Measurements from ENCODE around the gene FAM151B.
A peak's percentile ranks its signal among the peaks of the same experiment; 100 is the strongest.

The FAM151B gene

DNA sequence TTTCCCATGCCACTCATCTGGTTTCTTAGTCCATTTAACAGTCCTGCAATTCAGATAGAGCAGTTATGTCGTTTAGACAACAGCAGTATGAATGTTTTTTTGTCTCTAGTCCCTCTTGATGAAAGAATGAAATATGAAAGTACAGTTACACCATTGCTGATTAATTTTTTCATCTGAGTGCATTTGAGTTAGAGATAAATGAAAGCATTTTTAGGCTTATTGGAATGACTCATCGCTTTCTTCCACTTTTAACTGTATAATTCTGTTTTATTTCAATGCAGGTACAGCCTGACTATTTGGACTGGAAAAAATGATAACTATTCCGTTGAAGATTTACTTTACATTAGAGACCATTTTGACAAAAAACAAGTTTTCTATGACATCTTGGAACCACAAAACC lies 53.5 kb downstream of the FAM151B start:
- in situ Hi-C loops (cut with HindIII; ENCODE audit: low pct_ligation_motif_present, low sequenced_read_pairs) = no loop called here
- TF ChIP-seq, protein P1, sequence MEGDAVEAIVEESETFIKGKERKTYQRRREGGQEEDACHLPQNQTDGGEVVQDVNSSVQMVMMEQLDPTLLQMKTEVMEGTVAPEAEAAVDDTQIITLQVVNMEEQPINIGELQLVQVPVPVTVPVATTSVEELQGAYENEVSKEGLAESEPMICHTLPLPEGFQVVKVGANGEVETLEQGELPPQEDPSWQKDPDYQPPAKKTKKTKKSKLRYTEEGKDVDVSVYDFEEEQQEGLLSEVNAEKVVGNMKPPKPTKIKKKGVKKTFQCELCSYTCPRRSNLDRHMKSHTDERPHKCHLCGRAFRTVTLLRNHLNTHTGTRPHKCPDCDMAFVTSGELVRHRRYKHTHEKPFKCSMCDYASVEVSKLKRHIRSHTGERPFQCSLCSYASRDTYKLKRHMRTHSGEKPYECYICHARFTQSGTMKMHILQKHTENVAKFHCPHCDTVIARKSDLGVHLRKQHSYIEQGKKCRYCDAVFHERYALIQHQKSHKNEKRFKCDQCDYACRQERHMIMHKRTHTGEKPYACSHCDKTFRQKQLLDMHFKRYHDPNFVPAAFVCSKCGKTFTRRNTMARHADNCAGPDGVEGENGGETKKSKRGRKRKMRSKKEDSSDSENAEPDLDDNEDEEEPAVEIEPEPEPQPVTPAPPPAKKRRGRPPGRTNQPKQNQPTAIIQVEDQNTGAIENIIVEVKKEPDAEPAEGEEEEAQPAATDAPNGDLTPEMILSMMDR (IDR thresholded peaks at IDR 0.05; ENCODE audit: low read depth, low read length, missing control alignments) = no peak
- H3K27me3 ChIP-seq (replicated peaks) = no peaks in the 10 kb centered on the region
- no peak overlapping the region for H3K27ac ChIP-seq
- H3K4me3 ChIP-seq (ENCODE audit: low read depth, low read length) = no peak overlapping the region
- DNase-seq = no peak
- H3K36me3 ChIP-seq (replicated peaks) = no peaks in the 10 kb centered on the region

DNA sequence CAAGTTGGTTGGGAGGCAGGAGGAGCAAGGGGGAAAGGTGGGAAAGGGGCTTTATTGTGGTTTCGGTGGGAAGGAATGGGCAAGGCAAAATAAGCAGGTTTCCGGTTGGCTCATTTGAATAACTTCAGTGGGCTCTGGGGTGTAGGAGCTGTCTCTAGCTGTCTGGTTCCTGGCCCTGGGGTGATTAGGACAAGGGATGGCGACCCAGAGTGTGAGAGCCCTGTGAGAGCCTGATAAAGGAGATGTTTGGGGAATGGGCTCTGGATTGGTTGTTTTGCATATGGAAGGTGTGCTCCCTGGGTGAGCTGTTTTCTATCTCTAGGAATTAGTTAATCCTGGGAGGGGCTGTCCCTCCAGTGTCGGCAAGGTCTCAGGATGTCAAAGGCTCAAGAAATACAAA lies 66.7 kb downstream of the FAM151B start:
- Histone ChIP-seq H3K36me3 (replicated peaks) (no peaks in the 10 kb centered on the region), H3K4me3 (ENCODE audit: low read depth, low read length) (no peak overlapping the region), H3K27me3 (replicated peaks) (peaks cover 5% of the 10 kb centered on the region), H3K27ac (no peak overlapping the region)
- in situ Hi-C loops (cut with HindIII; ENCODE audit: low pct_ligation_motif_present, low sequenced_read_pairs) = no loop called here
- no peak for DNase-seq
- TF ChIP-seq, protein P1 (IDR thresholded peaks at IDR 0.05; ENCODE audit: low read depth, low read length, missing control alignments) = no peak

GRCh38 chr5:80555099-80555498 lies 67.2 kb downstream of the FAM151B start:
- Histone ChIP-seq H3K36me3 (replicated peaks) (no peaks in the 10 kb centered on the region), H3K27ac (no peak overlapping the region), H3K27me3 (replicated peaks) (peaks cover 5% of the 10 kb centered on the region), H3K4me3 (ENCODE audit: low read depth, low read length) (no peak overlapping the region)
- DNase-seq = no peak
- in situ Hi-C loops (cut with HindIII; ENCODE audit: low pct_ligation_motif_present, low sequenced_read_pairs) = no loop called here
- TF ChIP-seq, protein P1 (IDR thresholded peaks at IDR 0.05; ENCODE audit: low read depth, low read length, missing control alignments) = no peak

DNA sequence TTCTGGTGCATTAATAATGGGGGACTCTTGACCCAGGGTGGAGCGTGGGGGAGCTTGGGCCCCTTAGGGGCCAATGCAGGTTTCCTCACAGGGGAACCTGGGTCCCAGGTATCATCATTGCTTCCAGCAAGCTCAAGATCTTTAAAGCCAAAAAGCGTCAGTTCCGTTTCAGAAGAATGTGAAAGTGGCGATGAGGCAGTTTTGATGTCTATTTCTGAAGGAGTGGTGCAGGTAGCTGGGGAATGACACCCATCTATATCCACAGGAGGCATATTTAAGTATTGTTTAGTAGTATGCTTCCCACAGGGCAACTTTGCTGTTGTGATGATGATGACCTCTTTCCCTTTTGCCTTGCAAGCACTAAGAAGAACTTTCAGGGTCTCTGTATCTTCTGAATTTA lies 71.3 kb downstream of the FAM151B start:
- H3K36me3 ChIP-seq (replicated peaks) = no peaks in the 10 kb centered on the region
- H3K27me3 ChIP-seq (replicated peaks) = peaks cover 5% of the 10 kb centered on the region
- H3K4me3 ChIP-seq (ENCODE audit: low read depth, low read length) = no peak overlapping the region
- no peak for DNase-seq
- TF ChIP-seq, protein P1 (IDR thresholded peaks at IDR 0.05; ENCODE audit: low read depth, low read length, missing control alignments) = no peak
- in situ Hi-C loops (cut with HindIII; ENCODE audit: low pct_ligation_motif_present, low sequenced_read_pairs) = no loop called here
- H3K27ac ChIP-seq = no peak overlapping the region

DNA sequence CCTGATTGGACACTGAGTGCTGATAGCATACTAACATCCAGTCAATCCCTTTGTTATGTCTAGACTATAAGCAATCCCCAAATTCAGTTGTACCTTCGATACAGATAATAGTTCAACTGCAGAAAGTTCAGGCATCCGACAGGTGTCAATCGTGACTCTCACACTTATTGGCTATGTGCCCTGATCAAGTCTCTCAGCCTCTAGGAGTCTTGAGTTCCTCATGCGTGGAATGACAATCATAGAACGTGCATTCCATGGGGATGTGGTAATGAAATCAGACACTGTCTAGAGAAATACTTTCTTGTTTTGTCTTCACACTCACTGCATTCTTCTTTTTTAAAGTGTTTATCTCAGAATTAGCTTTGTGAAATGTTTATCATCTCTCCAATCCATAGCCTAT lies 77.4 kb downstream of the FAM151B start:
- H3K36me3 ChIP-seq (replicated peaks) = no peaks in the 10 kb centered on the region
- in situ Hi-C loops (cut with HindIII; ENCODE audit: low pct_ligation_motif_present, low sequenced_read_pairs) = no loop called here
- TF ChIP-seq, protein P1 (IDR thresholded peaks at IDR 0.05; ENCODE audit: low read depth, low read length, missing control alignments) = no peak
- H3K27me3 ChIP-seq (replicated peaks) = peaks cover 20% of the 10 kb centered on the region
- no peak overlapping the region for H3K4me3 ChIP-seq (ENCODE audit: low read depth, low read length)
- H3K27ac ChIP-seq = no peak overlapping the region
- peak; percentile 30 for DNase-seq

GRCh38 chr5:80566711-80567259 lies 78.9 kb downstream of the FAM151B start:
- H3K4me3 ChIP-seq (ENCODE audit: low read depth, low read length) = no peak overlapping the region
- no peaks in the 10 kb centered on the region for H3K36me3 ChIP-seq (replicated peaks)
- H3K27ac ChIP-seq = no peak overlapping the region
- in situ Hi-C loops (cut with HindIII; ENCODE audit: low pct_ligation_motif_present, low sequenced_read_pairs) = no loop called here
- TF ChIP-seq, protein P1 (IDR thresholded peaks at IDR 0.05; ENCODE audit: low read depth, low read length, missing control alignments) = no peak
- no peak for DNase-seq
- H3K27me3 ChIP-seq (replicated peaks) = peaks cover 24% of the 10 kb centered on the region

All from brain microvascular endothelial cell (primary cell).